Activated CD8-positive, alpha-beta memory T cell treated with anti-CD3 and anti-CD28 coated beads, Interleukin-2, amount 50 U/mL, for 1 hour (primary cell): Measurements from ENCODE around the gene SPRYD7.
"Not testable (repeated sequence)": the region's sequence is repeated elsewhere in the genome, so short reads cannot be mapped to it uniquely, and the experiment has no call there.

Experiments used
- DNase-seq: peaks from one replicate; pipeline ENCODE4 v3.0.0-alpha.2; 2020; ENCODE audit errors: extremely low read depth

The SPRYD7 gene, protein sequence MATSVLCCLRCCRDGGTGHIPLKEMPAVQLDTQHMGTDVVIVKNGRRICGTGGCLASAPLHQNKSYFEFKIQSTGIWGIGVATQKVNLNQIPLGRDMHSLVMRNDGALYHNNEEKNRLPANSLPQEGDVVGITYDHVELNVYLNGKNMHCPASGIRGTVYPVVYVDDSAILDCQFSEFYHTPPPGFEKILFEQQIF

DNA sequence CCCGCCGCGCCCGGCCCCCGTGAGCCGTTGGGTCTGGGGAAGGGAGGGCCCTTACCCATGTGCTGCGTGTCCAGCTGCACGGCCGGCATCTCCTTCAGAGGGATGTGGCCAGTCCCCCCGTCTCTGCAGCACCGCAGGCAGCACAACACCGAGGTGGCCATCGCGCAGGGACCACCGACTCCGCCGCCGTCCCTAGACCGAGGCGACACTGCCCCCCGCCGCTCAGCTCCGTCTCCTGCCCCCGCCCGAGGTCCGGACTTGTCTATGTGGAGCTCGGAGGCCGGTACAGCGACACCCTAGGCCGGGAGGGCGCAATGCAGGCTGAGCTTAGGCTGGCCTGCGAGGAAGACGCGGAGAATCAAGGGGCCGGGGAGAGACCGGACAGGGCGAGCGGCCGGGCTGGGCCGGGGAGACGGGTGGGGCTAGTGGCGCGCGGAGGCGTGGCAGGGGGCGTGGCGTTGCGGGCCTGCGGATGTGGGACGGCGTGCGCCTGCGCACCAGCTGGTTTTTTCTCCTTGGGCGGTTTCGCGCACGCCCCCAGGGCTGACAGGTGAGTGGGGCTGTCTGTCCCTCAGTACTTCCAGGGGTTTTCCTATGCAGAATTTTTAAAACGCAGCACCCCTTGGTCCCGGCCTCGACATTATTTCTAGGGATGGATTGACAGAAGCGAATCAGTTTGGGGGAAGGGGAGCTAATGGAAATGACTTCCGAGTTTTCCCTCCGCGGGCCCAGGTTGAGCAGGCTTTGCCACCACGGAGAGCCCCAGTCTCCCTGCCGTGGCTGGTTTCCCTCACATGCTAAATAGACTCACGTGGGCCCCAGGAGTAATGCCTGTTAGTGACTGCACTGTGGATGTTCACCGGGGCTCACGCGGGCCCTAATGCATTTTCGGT is at the start of gene SPRYD7:
SPRYD7 (minus strand) TSS at position 266 of the 893 bp plus-strand sequence; CDS start at position 161, 105 bp downstream.
- peak; percentile 72 for DNase-seq

DNA sequence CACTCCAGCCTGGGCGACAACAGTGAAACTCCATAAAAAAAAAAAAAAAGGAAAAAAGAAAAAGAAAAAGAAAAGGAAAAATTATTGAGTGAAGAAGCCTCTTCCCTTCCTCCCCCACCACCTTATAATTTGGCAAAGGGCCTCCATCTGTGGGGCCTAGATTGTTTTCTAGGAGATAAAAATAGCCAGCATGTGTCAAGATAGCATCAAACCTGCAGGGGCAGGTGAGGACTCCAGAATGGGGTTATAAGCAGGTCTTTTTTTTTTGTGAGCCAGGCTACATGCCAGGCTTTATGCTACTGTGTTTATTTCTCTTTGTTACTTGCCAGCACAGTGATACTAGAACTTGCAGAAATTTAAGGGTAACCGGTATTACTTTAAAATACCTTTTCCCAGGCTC is 49.0 kb upstream of the SPRYD7 start:
- no peak for DNase-seq

DNA sequence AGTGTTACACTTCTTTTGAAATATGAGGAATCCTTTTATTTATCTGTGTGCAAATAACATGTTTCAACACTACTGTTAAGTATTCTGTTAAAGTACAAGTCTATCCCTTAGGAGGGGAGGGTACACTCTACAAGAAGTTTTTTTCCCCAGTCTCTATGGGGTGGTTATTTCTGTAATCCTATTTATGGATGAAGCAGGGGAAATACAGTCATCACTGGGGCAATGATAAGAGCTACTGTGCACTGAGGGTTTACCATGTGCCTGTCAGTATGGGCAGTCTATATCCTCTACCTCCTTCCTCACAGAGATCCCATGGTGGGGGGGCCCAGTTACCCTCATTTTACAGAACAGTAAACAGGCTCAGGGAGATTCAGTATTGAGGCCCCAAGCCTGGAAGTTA is 44.1 kb upstream of the SPRYD7 start:
- DNase-seq: no peak

DNA sequence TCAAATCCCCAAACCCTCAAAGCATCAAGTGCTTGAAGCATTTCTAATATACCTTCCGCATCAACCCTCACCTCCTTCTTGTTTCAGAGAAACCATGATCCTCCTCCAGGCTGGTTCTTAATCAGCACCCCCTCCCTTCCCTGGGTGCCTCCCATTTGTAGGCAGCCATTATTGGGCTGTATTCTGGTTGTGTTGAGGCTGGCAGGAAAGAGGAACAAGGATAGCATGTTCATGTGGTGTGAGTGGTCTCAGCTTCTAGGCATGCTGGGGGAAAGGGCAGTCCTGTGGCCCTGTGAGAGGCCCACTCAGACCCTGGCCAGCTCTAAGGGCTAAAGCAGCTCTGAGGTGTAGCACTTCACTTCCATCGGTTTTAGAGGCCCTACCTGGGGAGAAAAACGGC is 41.9 kb upstream of the SPRYD7 start:
- no peak for DNase-seq

DNA sequence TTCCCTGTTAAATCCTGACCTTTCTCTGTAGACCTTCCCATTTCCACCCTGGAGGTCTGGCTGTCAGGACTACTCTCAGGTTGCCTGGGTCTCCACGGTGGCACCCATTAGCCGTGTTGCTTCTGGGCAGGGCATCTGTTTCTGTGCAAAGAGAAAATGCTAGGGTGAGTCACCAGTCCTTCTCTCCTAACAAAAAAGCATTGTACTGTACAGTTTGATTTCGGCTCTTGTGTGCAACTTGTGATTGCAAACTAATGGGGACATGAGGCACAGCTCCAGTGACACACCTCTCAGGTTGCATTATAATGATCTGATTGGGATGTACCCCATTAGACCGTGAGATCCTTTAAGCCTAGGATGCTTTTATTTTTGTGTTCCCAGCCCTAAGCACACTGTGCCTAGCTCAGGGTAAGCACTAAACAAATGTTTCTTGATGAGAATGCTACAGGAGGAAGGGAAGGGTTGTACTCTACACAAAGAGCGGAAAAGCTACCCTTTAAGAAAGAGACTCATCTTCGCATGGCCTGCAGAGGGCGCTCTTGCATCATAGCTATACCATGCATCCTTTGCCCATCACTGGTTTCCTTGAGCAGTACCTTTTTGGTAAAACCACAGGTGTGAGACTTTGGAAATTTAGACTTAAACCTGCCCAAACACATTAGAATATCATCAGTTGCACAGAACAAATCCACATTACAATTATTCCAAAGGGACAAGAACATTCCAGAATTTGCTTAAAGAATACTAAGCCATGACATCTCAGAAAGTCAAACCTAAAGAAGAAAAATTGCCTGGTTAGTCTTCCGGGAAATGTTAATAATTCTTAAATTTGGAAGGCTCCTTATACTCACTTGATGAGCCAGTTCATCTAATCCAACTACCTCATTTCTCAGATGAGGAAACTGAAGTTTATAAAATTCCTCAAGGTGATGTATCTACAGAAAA is 40.4 kb upstream of the SPRYD7 start:
- peak; percentile 56 for DNase-seq

DNA sequence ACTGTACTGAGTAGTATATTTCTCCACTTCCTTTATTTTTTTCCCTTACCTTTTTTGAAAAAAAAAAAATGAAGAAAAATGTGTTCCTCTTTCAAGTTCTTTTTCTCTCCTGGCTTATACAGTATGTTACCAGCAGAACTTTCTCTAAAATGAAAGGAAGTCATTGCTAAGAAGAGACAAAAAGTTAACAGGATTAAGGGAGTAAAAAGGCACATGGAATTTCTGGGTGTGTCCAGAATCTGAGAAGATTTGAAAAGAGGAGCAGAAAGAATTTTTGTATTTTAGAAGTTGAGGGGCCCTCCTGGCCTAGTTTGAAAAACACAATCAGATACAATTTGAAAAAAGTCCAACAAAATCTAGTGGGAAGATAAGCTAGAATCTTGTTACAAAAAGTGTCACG is 39.7 kb upstream of the SPRYD7 start:
- no peak for DNase-seq

DNA sequence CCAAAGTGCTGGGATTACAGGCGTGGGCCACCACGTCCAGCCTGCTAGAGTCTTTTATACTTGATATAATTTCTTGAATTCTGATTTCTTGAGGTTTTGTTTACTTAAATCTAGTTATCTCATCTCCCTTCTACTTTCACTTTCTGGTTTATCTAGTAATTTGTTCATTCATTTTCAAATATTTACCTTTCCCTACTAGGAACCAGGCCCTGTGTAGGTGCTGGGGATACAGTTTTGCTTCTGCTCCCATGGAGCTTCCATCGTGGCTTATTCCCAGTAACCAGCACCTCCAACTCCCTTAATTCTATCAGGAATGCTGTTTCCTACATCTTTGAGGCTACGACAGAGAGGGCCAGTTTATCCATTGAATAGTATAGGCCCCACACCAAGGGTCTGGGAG is 36.6 kb upstream of the SPRYD7 start:
- no peak for DNase-seq

DNA sequence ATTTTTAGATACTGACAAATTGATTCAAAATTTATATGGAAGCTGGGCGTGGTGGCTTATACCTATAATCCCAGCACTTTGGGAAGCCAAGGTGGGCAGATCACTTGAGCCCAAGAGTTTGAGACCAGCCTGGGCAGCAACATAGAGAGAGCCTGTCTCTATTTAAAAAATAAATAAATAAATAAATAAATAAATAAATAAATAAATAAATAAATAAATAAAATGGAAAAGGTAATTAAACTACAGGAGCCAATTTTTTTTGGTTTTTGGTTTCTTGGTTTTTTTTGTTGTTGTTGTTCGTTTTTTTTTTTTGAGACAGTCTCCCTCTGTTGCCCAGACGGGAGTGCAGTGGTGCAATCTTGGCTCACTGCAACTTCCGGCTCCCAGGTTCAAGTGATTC is 31.3 kb upstream of the SPRYD7 start:
- no peak for DNase-seq

DNA sequence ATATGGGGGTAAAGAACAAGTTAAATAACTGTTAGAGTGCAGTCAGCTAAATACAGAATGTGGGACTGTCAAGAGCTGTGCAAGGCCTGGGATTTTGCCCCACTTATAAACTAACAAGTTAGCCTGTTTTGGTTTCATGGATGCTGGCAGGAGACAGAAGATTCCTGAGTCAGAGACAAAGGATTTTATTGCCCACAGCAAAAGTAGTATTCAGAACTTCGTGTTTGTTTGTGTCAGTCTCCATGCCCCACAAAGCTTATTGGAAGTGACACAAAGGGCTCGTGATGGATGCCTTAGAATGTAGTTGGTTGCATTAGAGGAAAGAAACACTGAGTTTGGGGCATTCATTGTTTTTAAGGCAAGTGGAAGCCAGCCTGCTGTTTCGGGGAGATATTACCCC is 22.2 kb upstream of the SPRYD7 start:
- no peak for DNase-seq

DNA sequence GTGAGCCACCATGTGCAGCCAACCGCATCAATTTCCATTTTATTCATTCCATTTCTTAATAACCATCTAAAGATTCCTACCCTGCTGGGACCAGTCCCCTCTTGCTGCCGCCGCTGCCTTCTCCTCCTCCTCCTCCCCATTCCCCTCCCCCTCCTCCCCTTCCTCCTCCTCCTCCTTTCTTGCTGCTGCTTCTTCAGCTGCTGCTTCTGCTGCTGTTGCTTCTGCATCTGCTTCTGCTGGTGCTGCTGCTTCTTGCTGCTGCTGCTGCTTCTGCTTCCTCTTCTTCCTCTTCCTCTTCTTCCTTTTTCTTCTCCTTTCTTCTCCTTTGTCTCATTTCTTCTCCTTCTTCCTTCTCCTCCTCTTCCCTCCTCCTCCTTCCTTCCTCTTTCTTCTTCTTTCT is 20.0 kb upstream of the SPRYD7 start:
- DNase-seq: no peak

DNA sequence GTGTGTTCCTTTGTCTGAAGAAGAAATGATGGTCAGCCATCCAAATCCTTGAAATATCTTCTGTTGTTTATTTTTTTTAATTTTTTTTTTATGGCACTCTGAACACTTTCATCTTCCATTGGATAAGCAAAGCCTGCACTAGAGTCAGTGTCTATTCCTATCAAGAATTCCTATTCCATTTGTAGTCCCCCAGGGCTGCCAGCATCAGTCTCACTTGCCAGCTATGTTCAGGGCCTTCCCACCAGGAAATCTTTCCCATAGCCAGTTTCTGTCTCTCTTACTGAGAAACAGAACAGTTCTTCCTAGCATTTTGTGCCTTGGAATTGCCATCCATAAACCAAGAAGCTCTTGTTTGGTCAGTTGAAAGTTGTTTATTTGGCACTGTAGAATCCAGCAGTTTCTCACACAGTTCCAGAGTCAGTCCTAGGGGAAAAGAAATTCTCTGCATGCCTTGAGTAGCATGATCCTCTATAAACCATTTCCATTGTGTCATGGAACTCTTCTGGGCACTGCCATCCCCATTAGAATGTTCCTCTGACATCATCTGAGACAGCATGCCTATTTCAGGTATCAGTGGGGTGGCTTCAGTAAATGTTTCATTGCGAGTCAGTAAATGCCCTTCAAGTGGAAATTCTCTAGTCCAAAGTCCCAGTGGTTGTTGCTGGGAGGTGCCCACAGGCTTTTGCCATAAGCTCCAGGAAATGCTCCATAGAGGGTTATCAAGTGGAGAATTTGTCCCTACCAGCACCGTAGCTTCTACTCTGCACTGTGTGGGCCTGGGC is 18.7 kb upstream of the SPRYD7 start:
- DNase-seq: no peak

DNA sequence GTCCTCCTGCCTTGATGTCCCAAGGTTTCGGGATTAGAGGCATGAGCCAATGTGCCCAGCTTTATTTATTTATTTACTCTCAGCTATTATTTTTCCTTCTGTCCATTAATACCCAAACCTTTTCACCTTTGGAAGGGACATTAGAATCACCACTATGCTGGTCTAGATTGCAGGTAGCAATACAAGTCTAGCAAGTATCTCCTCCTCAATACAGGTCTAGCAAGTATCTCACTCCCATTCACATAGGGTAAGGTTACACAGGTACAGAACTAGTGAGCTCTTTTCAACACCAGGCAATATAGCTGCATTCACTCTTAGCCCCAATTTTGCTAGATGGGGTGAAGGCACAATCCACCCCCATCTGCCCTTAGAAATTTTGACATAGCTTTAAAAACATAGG is 17.4 kb upstream of the SPRYD7 start:
- DNase-seq: no peak

DNA sequence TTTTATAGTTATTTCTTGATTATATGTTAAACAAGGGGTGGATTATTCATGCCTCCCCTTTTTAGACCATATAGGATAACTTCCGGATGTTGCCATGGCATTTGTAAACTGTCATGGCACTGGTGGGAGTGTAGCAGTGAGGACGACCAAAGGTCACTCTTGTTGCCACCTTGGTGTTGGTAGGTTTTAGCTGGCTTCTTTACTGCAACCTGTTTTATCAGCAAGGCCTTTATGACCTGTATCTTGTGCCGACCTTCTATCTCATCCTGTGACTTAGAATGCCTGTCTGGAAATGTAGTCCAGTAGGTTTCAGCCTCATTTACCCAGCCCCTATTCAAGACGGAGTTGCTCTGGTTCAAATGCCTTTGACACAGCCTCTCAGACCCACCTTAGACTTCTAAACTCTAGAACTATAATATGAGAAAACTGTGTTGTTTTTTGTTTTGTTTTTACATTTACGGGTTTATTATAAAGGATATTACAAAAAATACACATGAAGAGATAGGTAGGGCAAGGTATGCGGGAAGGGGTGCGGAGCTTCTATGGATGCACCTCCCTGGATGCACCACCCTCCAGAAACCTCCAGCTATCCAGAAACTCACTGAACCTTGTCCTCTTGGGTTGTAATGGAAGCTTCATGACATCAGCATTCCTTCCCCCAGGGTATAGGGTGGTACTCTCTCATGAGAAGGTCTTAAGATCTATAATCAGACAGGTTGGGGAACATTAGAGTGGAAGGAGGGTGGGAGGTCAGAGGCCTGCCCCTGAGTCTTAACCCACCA is 15.8 kb upstream of the SPRYD7 start:
- DNase-seq: no peak

DNA sequence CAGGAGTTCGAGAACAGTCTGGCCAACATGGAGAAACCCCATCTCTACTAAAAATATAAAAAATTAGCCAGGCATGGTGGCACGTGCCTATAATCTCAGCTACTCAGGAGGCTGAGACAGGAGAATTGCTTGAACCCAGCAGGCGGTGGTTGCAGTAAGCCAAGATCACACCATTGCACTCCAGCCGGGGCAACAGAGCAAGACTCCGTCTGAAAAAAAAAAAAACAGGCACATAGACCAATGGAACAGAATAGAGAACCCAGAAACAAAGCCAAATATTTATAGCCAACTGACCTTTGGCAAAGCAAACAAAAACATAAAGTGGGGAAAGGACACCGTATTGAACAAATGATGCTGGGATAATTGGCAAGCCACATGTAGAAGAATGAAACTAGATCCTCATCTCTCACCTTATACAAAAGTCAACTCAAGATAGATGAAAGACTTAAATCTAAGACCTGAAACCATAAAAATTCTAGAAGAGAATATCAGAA is 12.7 kb upstream of the SPRYD7 start:
- not testable (repeated sequence) for DNase-seq

DNA sequence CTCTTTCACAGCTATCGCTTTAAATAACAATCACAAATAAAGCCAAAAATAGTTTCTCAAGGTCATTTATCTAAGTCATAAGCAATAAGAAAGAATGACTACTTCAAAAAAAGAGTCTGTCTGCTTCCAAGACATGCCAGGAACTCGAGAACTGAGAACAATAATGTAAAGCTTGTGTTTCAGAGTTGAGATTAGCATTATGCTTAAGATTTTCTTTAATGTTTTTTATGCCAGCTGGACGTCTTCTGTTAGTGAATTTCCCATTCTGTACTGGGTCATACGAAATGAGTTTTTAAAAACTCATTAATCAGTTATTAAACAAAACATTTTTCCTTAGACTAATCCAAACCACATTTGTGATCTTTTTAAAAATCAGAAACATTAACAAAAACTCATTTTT is 3.2 kb upstream of the SPRYD7 start:
- no peak for DNase-seq

DNA sequence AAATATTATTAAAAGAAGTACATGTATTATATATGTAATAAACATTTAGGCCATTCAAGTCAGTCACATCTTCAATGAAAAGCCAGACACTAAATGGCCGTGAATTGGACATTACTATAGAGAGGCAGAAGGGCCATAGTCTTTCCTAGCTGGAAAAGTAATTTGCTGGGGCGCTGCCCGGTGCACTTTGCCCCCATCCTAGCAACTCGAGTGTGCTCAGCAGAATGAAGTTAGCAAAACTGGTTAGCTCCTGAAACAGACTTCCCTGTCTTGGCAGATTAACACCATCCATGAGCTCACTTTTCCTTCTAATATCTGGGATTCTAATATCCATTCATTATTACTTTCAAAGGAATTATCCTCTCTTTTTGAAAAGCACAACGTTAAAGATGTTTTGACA is 2.8 kb upstream of the SPRYD7 start:
- DNase-seq: no peak

DNA sequence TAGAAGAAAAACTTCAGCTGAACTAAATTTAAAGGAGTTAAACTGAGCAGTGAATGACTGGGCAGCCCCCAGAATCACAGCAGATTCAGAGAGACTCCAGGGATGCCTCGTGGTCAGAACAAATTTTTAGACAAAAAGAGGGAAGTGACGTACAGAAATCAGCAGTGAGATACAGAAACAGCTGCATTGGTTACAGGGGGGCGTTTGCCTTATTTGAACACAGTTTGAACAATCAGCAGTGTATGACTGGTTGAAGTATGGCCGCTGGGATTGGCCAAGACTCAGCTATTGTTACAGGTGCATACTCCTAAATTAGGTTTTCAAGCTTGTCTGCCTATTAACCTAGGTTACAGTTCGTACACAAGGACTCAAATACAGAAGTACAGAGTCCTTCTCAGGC is 2.2 kb upstream of the SPRYD7 start:
- DNase-seq: no peak

DNA sequence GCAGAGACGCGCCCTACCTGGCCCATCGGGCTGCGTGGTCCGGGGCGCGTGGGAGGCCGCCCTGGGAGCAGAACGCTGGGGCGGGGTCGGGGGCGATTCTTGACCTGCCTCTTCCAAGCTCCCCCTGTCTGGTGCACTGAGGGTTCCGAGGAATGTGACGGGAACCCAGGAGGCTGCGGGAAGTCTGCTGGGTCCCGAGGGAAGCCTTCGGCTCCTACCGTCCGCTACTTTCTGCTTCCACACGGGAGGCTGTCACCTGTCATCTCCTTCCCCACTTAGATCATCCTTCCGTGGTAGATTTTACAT is 781 bp upstream of the SPRYD7 start:
- no peak for DNase-seq

DNA sequence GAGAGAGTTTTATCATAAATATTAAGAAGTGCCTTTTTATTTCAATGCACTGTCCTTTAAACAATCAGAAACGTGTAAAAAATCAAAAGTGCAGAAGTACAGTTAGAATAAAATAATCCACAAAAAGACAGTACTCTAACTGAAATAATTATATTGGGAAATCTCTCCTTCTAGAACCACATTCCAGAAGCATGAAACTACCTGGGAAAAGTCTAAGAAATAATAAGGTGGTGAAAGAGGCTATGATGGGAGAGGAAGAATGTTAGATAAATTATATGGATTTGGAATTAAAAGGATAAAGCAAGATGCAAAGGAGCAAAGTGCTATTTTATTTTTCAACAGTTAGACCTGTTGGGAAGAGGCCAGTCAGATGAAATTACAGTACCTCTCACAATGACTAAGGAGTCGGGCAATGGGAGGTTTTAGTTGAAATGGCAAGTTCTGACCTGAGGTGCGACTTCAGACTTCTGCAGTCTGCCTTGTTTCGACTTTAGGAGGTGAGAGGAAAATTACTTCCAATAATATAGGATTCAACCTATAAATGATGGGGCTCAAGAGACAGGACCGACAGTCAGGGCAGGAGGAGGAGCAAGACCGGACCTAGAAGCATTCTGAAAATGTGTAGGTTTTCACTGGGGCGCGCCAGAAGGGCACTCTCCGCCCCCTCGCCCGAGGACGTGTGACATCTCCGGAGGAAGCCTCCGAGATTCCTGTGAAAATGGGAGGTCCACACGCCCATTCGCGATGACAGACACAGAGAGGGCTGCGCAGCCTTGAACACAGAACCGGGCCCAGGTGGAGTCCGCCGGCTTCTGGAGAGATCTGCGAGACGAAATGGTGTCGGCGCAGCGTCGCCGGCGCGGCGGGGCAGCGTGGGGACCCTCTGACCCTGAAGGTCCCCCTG is 717 bp downstream of the SPRYD7 start:
- DNase-seq: peak; percentile 1

DNA sequence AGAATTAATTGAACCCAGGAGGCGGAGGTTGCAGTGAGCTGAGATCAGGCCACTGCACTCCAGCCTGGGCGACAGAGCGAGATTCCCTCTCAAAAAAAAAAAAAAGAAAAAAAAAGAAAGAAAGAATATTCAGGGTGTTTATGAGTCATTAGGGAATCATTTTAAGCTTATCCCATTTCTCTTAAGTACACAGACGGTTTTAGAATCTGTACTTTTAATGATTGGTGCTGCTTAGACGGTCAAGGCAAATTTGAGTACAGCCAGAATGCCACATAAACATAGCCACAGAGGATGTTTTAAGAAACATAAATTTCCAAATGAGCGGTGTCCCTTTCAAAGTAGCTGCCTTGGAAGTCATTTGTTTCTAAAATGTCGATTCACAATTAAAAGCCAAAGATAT is 2.6 kb downstream of the SPRYD7 start:
- DNase-seq: no peak
